IMR-90 (cell line): Measurements from ENCODE around the gene ARSJ.

Experiments used
- BHLHE40 ChIP-seq: fragments of 150-350 bp; IDR thresholded peaks from 2 replicates; pipeline ENCODE4 v1.6.1; 2016; ENCODE audit warnings: mild to moderate bottlenecking, low read depth, low read length
- CEBPB ChIP-seq: IDR thresholded peaks from 2 replicates; pipeline ENCODE4 v1.6.1; 2012; ENCODE audit warnings: low read depth, low read length, improper control_type of control experiment
- CHD1 ChIP-seq: IDR thresholded peaks from 2 replicates; pipeline ENCODE4 v1.6.1; 2012; ENCODE audit warnings: low read depth, low read length, improper control_type of control experiment
- FOS ChIP-seq: fragments of 150-350 bp; IDR thresholded peaks from 2 replicates; pipeline ENCODE4 v1.6.1; 2016; ENCODE audit warnings: low read depth, low read length
- MAZ ChIP-seq: IDR thresholded peaks from 2 replicates; pipeline ENCODE4 v1.6.1; 2012; ENCODE audit warnings: low read depth, mild to moderate bottlenecking, low read length, improper control_type of control experiment, moderate library complexity, borderline replicate concordance
- MXI1 ChIP-seq: IDR thresholded peaks from 2 replicates; pipeline ENCODE4 v1.6.1; 2012; ENCODE audit warnings: low read depth, mild to moderate bottlenecking, low read length, moderate library complexity, borderline replicate concordance
- NFE2L2 ChIP-seq: fragments of 150-350 bp; IDR thresholded peaks from 2 replicates; pipeline ENCODE4 v1.6.1; 2016; ENCODE audit warnings: low read depth, mild to moderate bottlenecking, low read length
- POLR2A ChIP-seq: IDR thresholded peaks from 2 replicates; pipeline ENCODE4 v1.6.1; 2012; ENCODE audit warnings: mild to moderate bottlenecking, low read depth, low read length
- RAD21 ChIP-seq: IDR thresholded peaks from 2 replicates; pipeline ENCODE4 v1.6.1; 2012; ENCODE audit warnings: low read length, improper control_type of control experiment
- RCOR1 ChIP-seq: IDR thresholded peaks from 2 replicates; pipeline ENCODE4 v1.6.1; 2012; ENCODE audit warnings: mild to moderate bottlenecking, low read length, improper control_type of control experiment; ENCODE audit not compliant: insufficient replicate concordance
- RFX5 ChIP-seq: IDR thresholded peaks from 2 replicates; pipeline ENCODE4 v1.8.0; 2012; ENCODE audit warnings: low read depth, mild to moderate bottlenecking, low read length, moderate library complexity
- SMC3 ChIP-seq: fragments of 150-350 bp; IDR thresholded peaks from 2 replicates; pipeline ENCODE4 v1.6.1; 2016; ENCODE audit warnings: low read depth, mild to moderate bottlenecking, antibody characterized with exemption, low read length, moderate library complexity
- TF ChIP-seq, protein P1 (sequence below): conservative IDR thresholded peaks from 2 replicates; pipeline ENCODE4 v1.5.1; 2012; ENCODE audit warnings: mild to moderate bottlenecking, low read depth, low read length, improper control_type of control experiment
- TF ChIP-seq, protein P2 (sequence below): fragments of 150-350 bp; IDR thresholded peaks from 2 replicates; pipeline ENCODE4 v1.6.1; 2017; ENCODE audit warnings: mild to moderate bottlenecking, antibody characterized with exemption, low read length, low read depth

DNA sequence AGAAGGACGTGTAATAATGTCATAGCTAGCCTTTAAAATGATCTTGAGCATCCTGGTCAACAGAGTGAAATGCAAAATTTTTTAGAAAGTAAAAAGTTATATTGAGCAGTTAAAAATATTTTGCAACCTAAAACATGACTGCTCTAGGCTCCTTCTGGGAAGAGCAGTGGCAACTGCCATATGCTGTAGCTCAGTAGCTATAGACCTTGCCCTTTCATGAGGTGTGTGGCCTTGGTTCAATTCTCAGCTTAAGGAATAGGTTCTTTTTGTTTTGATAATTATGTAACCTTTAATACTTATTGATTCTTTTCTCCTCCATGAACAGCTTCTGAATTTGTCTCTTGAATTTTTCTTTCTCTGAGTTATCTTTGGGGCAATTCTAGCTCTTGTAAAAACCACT, 105.0 kb downstream of the ARSJ start:
- no peak for TF ChIP-seq FOS
- TF ChIP-seq, protein P1, sequence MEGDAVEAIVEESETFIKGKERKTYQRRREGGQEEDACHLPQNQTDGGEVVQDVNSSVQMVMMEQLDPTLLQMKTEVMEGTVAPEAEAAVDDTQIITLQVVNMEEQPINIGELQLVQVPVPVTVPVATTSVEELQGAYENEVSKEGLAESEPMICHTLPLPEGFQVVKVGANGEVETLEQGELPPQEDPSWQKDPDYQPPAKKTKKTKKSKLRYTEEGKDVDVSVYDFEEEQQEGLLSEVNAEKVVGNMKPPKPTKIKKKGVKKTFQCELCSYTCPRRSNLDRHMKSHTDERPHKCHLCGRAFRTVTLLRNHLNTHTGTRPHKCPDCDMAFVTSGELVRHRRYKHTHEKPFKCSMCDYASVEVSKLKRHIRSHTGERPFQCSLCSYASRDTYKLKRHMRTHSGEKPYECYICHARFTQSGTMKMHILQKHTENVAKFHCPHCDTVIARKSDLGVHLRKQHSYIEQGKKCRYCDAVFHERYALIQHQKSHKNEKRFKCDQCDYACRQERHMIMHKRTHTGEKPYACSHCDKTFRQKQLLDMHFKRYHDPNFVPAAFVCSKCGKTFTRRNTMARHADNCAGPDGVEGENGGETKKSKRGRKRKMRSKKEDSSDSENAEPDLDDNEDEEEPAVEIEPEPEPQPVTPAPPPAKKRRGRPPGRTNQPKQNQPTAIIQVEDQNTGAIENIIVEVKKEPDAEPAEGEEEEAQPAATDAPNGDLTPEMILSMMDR, result no peak
- TF ChIP-seq CHD1, result no peak
- no peak for TF ChIP-seq POLR2A
- no peak for TF ChIP-seq MAZ
- no peak for TF ChIP-seq RCOR1
- TF ChIP-seq RAD21, result no peak
- TF ChIP-seq, protein P2, sequence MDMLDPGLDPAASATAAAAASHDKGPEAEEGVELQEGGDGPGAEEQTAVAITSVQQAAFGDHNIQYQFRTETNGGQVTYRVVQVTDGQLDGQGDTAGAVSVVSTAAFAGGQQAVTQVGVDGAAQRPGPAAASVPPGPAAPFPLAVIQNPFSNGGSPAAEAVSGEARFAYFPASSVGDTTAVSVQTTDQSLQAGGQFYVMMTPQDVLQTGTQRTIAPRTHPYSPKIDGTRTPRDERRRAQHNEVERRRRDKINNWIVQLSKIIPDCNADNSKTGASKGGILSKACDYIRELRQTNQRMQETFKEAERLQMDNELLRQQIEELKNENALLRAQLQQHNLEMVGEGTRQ, result no peak
- TF ChIP-seq SMC3, result no peak
- no peak for TF ChIP-seq RFX5
- TF ChIP-seq BHLHE40, result no peak
- no peak for TF ChIP-seq CEBPB
- no peak for TF ChIP-seq NFE2L2
- TF ChIP-seq MXI1, result no peak
